HG02884 (cell line): Measurements from ENCODE around the gene INO80B.
"Not testable (repeated sequence)": the region's sequence is repeated elsewhere in the genome, so short reads cannot be mapped to it uniquely, and the experiment has no call there.

Source experiments
- ATAC-seq: cut with Tn5 transposase; IDR thresholded peaks from one replicate; pipeline ENCODE4 v1.9.1; 2021; ENCODE audit warnings: mild to moderate bottlenecking, moderate library complexity; ENCODE audit not compliant: unreplicated experiment

INO80B gene

GRCh38 chr2:74454654-74455511 is at the start of gene INO80B:
Gene INO80B, plus strand, starts transcription at chr2:74455087. Its CDS starts 30 bp downstream, at chr2:74455117.
- peak; percentile 35 for ATAC-seq

DNA sequence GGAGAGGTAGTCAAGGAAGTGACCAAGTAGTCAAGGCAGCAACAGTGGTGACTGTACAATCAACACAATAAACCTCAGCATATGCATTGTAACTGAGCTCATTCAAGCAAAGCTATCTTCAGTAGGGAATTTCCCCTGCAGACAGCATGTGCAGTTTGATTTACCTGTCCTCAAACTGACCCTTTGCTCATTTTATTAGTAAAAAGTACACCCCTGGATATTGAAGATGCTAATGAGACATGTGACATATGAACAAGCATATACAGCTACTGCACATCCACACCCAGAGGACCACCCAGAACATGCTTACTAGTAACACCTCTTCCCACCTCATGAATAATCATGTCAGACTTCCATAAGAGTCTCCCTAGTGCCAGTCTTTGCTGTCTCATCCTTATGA is 48.9 kb upstream of the INO80B start:
- ATAC-seq: peak; percentile 63

DNA sequence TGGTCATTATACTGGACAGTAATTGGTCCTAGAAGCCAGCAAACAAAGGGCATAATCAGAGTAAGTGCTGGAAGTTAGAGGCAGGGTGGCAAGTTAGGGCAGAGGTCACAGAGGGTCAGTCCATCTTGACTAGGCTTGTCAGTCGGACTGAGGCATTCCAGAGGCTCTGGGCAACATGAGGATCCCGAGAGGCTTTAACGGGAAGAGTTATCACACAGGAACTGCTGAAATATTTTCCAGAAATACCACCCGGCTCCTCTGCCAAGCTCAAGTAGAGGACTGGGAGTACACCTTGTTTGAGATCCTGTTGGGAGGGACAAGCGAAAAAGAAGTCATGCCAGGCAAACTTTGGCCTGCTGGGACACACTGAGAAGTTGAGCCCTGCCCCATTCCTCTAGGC is 47.2 kb upstream of the INO80B start:
- no peak for ATAC-seq

DNA sequence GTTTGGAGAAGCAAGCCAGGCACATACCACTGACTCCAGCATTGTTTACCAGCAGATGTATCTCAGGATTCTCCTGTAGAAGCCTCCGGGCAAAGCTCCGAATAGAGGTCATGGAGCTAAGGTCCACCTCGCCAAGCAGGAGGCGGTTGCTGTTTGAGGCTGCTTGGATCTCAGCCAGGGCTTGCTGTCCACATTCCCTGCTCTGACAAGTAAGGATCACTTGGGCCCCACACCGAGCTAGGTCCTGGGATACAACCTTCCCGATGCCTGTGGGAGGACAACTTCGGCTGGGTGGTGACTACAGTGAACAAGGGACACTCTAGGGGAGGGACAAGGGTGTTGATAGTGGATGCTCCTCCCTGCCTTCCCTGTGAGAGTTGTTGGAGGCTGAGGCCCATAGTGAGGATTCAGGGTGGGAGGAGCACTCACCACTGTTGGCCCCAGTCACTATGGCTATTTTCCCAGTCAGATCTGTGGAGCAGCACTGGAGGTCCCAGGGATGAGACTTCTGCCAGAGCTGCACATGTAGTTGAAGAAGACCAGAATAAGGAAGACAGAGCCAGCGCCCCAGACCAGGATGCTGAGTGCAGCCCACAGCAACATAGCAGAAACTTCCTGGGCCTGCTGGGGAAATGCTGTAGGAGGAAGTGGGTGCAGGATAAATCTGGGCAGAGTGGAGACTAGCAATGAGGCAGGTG is 41.7 kb upstream of the INO80B start:
- no peak for ATAC-seq

DNA sequence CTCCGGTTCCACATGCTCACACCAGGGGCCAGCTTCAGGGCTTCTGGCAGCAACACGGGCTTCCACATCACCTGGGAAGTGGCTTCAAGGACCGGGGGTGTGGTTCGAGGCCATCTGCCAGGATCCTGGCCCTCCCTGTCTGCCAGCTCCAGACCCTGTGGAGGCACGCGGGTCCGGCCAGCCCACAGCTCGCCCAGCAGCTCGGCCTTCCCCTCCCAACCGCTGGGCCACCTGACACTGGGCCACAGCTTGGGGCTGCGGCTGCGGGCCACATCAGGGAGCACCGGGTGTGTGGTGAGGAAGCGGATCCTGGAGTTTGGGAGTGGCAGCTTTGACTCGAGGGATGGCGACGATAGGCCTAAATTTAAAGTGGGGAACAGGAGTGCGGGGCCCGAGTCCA is 40.4 kb upstream of the INO80B start:
- ATAC-seq: no peak

DNA sequence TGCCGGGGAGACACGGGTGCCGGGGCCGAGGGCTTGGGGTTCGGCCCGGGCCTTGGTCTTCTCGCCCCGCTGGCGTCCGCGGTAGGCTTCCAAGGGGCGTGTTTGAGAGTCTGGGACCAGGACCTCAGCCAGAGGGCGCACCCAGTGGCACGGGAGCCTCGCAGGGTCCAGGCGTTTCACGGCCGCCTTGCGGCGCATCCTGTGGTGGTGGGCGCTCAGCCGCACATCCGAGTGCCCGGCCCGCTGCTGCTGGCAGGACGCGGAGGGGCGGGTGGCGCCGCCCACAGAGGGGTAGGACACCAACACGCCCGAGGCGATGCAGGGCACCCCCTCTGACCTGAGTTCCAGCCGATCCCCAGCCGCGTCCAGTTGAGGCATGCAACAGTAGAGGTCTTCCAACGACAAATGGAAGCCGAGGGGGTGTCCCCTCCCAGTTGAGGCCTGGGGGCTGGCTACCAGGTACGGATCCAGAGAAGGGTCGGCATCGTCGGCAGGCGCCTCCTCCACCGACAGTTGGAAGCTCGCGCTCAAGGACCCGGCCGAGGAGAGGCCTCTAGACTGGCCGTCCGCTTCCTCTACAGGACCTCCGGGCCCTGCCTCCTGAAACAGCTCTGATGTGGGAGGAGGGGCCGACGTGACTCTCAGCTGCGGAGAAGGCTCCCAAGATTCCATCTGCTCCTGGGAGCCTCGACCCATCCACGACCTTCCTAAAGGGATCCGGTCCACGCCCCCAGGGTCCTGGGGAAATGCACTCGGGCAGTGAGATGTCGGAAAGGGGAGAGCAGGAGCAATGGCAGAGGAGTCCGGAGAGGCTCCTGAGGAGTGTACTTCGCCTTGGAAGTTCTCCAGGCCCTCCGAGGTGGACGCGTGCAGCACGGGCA is 39.8 kb upstream of the INO80B start:
- no peak for ATAC-seq

GRCh38 chr2:74415762-74416395 is 39.0 kb upstream of the INO80B start:
- ATAC-seq: no peak

DNA sequence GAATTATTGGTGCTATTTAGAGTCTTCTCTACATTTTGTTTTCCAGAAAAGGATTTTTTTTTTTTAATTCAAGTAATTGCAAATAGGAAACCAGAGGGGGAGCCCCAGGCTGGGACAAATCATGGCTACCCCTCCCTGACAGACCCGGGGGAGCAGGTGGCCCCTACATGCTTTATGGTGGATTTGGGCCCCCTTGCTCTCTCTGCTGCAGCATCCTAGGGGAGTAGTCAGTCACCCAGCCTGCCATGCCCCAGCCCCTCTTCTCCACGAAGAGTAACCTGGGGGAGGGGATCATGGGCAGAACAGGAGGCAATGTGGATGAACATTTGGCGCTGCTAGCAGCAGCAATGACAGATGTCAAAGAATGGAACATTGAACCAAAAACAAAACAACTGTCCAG is 38.1 kb upstream of the INO80B start:
- ATAC-seq: no peak

GRCh38 chr2:74417197-74417596 is 37.7 kb upstream of the INO80B start:
- ATAC-seq: no peak

- no peak for ATAC-seq
Measured at GRCh38 chr2:74417763-74418162, 37.1 kb upstream of the INO80B start.

DNA sequence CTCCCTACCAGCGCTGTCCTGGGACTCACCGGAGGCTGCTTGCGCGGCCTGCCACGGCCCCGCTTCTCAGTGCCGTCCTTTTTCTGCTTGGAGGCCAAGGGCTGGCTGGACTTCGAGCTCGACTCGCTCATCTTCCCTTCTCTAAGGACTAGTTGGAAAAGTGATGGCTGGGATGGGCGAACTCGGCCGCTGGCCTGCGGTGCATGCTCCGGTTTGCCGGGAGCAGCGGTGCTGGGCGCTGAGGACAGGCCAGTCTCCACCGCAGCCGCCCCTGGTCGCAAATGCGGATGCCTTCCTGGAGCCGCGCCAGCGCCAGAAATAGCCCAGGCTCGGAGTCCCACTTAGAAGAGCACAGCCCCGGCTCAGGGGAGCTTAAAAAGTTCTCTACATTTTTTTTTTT is 36.6 kb upstream of the INO80B start:
- ATAC-seq: no peak

DNA sequence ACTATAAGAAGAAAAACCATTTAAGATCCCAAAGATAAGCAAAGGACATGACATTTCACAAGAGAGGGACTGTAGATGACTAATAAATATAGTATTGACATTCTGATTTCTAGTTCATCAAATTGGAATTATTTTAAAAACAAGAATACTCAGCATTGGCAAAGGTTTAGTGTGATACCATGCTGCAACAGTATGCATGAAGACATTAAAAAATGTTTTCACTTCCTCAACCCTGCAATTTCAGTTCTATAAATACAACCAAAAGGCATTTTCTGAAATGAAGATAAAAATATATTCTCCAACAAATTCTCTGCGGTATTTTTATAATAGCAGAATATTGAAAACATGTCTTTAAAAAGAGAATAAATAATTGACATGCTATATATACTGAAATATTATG is 35.5 kb upstream of the INO80B start:
- ATAC-seq: no peak

DNA sequence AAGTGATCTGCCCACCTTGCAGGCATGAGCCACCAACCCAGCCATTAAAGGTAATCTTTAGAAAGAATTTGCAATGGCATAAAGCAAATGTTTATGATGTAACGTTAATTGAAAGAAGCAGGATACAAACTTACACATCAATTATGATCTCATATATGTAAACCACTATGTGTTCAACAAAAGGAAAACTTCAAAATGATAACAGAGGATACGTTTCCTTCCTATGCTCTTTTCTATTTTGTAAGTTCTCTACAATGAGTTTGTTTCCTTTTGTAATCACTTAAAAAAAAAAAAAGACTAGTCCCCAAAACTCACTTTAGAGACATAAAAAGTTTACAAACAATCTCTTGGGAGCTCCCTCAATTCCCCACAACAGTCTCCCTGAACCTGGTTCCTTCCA is 34.9 kb upstream of the INO80B start:
- ATAC-seq: no peak

DNA sequence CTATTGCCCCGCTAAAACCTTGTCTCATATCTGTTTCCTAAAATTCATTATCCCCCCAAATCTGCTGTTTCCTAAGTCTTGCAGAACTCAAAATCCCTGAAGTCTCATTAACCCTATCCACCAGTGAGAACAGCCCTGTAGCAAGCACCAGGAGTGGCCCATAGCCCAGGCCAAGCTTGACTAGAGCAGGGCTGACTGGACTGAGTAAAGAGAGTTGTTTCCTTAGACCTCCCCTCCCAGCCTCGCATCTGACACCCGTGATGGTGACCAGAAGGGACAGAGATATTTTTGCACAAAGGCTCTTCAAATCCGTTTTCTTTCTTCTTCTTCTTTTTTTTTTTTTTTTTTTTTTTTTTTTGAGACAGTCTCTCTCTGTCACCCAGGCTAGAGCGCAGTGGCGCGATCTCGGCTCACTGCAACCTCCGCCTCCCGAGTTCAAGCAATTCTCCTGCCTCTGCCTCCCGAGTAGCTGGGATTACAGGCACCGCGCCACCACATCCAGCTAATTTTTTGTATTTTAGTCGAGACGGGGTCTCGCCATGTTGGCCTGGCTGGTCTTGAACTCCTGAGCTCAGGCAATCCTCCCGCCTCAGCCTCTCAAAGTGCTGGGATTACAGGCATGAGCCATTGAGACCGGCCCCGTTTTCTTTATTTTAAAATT is 34.3 kb upstream of the INO80B start:
- not testable (repeated sequence) for ATAC-seq

DNA sequence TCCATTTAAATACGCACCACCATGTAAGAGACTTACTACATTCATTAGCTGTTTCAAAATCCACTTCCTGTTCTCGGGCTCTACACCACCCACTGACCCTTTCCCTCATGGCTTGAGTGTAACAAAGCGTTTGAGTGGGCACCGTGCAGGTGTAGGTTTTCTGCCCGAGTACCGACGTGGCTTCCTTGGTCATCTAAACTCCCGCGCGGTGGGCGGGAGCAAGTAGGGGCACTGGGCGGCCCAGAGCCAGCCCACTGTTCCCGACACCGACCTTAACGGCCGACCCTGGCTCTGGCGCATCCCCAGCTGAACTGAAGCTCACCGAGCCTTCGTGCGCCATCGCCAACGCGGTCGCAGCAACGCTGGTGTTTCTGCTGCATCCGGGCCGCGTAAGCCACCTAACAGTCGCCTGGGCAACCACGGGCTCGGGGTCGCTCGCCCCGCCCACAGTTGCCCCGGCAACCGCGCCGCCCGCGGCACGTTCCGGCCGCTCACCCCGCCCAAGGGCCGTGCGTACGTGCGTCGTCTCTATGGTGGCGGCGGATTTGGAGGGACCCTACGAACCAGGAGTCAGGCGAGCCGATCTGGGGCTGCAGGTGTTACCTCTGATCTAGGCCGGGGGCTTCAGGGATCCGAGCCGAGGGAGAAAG is 33.5 kb upstream of the INO80B start, which contains the start of the genes C2orf81 and WDR54:
TSS of gene C2orf81 (minus strand) at position 399 of the 650 bp plus-strand sequence. CDS start at position 340, 59 bp downstream.
TSS of gene WDR54 (plus strand) at position 510 of the 650 bp plus-strand sequence. CDS start 424 bp downstream, outside the sequence.
- ATAC-seq: peak; percentile 89

- no peak for ATAC-seq
Measured at GRCh38 chr2:74423231-74424095, 31.4 kb upstream of the INO80B start.

DNA sequence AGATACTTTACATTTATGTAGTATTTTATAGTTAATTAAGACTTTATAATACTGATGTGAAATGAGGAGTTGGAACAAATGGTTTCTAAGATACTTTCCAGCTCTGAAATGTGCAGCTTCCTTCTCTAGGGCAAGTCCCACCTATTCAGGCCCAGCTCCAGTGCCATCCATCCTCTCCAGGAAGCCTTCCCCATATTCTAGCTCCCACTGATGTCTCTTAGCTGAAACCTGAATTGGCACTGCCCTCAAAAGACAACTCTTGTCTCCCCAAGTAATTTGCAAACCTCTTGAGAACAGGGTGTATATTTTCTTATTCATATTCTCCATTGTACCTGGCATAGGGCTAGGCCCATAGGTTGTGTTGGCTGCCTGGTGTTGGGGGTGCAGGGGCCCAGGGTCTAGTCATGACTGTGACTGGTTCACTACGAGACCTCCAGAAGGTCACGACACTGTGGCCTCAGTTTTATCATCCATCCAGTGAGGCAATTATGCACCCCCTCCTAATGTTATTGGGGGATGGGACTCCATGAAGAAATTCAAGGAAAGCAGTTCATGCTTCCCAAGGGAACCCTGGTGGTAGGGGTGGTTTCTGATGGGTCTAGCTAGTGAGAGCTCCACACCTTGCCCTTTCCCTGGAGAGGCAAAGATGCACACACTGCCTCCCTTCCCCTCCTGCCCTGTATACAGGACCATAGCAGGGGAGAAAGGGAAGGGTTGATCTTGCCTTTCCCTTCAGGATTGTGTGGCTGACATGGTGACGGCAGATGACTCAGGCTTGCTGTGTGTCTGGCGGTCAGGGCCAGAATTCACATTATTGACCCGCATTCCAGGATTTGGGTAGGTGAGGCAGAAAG is 30.5 kb upstream of the INO80B start:
- ATAC-seq: no peak

DNA sequence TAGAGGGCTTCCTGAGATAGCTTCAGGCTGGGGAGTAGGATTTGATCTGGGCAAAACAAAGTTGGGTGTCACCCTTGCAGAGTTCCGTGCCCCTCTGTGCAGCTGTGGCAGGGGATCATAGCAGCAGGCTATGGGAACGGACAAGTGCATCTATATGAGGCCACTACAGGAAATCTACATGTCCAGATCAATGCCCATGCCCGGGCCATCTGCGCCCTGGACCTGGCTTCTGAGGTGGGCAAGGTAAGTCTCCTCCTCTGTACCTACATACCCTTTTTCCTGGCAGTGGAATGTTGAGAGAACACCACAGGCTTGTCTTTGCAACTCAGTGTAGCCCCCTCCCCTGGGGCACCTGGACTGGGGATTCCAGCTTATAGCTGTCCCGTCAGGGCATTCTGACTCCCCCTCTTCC is 29.9 kb upstream of the INO80B start:
- ATAC-seq: no peak
